HG03521 (cell line): Measurements from ENCODE around the gene NUP210L.
"Not testable (repeated sequence)": the region's sequence is repeated elsewhere in the genome, so short reads cannot be mapped to it uniquely, and the experiment has no call there.

Source experiments
- ATAC-seq: cut with Tn5 transposase; IDR thresholded peaks from one replicate; pipeline ENCODE4 v1.9.1; 2021; ENCODE audit warnings: mild to moderate bottlenecking, moderate library complexity; ENCODE audit not compliant: unreplicated experiment

The NUP210L gene

DNA sequence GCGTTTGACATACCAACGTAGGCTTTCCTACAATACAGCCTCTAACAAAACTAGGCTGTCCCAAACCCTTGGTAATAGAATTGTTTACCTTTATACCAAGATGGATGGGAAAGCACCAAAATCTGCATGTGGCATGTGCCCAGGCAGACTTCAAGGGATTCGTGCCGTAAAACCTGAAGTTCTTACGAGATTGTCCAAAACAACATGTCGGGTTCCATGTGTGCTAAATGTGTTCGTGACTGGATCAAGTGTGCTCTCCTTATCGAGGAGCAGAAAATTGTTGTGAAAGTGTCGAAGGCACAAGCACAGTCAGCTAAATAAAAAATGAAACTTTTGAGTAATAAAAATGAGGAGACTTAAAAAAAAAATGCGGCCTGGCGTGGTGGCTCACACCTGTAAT lies 159.2 kb downstream of the NUP210L start:
- ATAC-seq = no peak

- no peak for ATAC-seq
Measured at GRCh38 chr1:153995202-153995601, 159.7 kb downstream of the NUP210L start.

GRCh38 chr1:153991806-153992205 lies 163.1 kb downstream of the NUP210L start:
- ATAC-seq = no peak

- no peak for ATAC-seq
Measured at GRCh38 chr1:153991151-153991630, 163.7 kb downstream of the NUP210L start.

GRCh38 chr1:153990468-153991150 lies 164.3 kb downstream of the NUP210L start, which contains the start of gene RPS27:
Gene RPS27, plus strand, starts transcription at chr1:153990762. Its CDS starts 35 bp downstream, at chr1:153990797.
- ATAC-seq = peak; percentile 74

DNA sequence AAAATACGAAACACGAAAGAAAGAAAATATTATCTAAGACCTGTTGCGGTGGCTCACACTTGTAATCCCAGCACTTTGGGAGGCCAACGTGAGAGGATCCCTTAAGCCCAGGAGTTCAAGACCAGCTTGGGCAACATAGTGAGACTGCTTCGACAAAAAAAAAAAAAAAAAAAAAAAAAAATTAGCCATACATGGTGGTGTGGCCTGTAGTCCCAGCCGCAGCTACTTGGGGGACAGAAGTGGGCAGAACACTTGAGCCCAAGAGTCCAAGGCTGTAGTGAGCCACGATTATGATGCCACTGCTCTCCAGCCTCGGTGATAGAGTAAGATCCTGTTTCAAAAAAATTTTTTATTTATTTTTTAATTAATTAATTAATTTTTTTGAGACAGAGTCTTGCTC lies 167.3 kb downstream of the NUP210L start:
- ATAC-seq = no peak

DNA sequence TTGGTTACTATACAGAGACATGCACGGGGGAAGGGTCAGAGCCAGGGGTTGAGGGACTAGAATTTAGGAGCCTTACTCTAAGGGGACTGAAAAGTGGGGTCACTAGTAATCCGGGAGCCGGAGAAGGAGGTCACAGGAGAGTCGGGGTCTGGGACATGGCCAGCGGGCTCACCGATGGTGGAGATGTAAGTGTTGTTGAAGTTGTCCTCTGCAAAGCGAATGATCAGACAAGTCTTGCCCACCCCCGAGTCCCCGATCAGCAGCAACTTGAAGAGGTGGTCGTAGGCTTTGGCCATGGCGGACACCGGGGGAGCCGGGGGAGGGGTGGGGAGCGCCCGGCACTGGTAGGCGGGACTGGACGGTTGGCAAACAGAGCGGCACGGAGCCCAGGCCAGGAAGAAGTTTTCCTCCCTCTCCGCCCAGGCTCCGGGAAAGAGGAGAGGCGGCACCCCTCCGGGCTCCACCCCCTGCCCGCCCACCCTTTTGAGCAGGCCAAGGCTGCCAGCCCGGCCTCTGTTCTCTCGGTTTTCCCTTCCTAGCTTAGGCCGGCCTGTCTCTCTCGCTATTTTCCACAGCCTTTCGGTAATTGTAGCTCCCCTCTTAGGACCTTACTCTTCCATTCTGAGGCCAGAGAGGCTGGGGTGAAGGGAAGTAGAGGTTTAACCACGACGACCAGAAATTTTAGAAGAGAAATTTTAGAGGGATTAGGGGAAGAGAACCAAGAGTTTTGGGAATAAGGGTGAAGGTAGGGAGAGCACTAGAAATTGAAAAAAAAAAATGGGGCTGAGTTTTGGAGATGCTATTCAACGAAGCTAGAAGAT lies 168.7 kb downstream of the NUP210L start, which contains the start of gene RAB13:
TSS of gene RAB13 (minus strand) at position 399 of the 821 bp plus-strand sequence. CDS start at position 296, 103 bp downstream.
- ATAC-seq = no peak

DNA sequence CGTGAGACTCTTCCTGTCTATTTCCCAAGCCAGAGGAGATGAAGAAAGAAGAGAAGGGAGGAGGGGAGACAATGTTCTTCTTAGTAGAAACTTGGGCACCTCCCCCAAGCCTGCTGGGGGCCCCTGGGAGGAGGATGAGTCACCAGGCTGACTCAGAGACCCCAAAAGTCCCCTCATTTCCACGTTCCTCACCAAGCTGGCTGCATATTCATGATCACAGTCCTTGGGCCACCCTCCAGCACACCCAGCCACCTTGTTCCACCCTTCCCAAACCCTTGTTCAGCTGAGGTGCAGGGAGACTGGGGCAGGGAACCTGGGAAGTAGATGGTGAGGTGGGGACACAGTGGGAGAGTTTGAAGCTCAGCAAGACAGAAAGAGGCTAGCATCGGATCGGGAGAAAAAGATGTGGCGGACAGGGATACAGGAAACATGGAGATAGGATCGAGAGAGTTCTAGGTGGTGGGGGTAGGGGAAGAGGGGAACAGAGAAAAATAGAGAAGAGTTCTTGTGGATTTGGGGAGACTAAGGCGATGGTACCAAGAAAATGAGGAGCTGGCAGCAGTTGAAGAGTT lies 169.4 kb downstream of the NUP210L start:
- ATAC-seq = no peak

GRCh38 chr1:153984123-153984894 lies 170.6 kb downstream of the NUP210L start:
- ATAC-seq = no peak

GRCh38 chr1:153981735-153982134 lies 173.1 kb downstream of the NUP210L start:
- not testable (repeated sequence) for ATAC-seq

GRCh38 chr1:153979091-153979490 lies 175.8 kb downstream of the NUP210L start:
- not testable (repeated sequence) for ATAC-seq

GRCh38 chr1:153978274-153978909 lies 176.5 kb downstream of the NUP210L start:
- no peak for ATAC-seq

DNA sequence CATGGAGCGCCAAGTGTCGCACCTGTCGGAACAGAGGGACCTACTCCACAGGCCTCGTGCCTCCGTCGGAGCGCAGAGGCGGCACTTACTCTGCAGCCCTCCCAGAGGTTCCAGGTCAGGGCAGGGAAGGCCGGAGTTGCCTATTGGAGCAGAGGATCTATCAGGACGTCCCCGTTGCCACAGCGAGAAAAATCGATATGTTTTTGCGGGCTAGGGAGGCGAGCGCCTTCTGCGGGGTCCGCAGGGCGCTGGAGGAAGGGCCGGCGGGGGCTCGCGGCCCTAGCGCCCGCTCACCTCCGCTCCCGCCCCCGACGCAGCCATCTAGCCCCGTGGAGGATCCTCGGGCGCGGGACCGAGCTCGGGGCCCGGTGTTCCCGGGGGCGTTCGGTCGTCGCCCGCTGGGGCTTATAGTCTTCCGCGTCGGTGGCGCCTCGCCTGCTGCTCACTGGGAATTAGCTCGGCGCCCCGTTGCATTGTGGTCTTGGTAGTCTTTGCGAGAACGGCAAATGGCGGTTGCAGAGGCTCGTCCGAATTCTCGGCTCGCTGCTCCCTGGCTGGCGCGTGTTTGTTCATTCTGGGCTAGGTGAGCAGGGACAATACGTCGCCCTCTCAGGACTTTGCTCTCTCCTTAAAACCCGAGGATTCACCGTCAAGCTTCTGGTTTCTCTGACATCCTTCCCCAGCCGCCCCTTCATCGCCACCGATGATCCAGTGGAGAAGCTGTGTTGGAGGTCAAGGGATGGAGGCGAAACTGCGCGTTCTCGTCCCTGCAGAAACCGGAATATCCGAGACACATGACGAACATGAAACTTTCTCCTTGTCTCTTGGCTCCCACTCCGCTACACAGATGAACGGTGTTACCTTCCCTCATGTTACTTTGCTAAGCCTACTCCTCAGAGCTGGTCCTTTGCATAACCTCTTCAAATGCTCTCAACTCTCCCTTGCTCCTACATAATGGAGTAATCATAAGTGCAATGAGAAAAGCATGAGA lies 177.3 kb downstream of the NUP210L start, which contains the start of gene JTB:
TSS of gene JTB (minus strand) at position 425 of the 991 bp plus-strand sequence. CDS start at position 3, 422 bp downstream.
- ATAC-seq = peak; percentile 82

GRCh38 chr1:153976819-153977249 lies 178.0 kb downstream of the NUP210L start:
- no peak for ATAC-seq

DNA sequence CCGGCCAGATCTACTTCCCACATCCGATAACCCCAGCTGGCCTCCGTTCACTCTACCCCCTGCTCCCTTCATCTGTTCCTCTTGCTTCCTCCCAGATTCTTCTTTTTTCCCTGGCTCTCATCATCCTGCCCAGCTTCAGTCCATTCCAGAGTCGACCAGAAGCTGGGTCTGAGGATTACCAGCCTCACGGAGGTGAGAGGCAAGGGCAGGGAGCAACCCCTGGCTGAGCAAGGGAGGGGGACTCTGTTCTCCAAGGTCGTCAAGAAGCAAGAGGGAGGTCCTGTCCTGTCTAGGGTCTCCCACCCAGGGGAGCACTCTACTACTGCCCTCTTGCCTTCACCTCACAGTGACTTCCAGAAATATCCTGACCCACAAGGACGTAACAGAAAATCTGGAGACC lies 181.3 kb downstream of the NUP210L start:
- ATAC-seq = no peak

GRCh38 chr1:153973071-153973470 lies 181.8 kb downstream of the NUP210L start:
- no peak for ATAC-seq

DNA sequence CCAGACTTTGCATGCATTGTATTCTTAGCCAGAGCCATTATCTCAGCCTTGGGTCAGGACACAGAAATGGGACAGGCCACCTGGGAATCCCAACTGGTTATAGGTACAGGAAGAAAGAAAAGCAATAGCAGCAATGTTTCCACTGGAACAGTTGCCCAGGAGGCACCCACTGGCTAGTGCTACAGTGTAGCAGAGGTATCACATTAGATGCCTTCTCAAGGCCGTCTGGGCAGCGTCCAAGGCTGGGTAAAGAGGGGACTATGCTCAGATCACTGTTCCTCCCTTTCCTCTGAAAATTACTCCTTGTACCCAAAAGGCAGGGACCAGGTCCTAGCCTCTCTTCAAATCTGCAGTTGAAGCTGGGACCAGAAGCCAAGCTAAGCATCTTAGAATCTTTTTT lies 184.5 kb downstream of the NUP210L start:
- no peak for ATAC-seq

DNA sequence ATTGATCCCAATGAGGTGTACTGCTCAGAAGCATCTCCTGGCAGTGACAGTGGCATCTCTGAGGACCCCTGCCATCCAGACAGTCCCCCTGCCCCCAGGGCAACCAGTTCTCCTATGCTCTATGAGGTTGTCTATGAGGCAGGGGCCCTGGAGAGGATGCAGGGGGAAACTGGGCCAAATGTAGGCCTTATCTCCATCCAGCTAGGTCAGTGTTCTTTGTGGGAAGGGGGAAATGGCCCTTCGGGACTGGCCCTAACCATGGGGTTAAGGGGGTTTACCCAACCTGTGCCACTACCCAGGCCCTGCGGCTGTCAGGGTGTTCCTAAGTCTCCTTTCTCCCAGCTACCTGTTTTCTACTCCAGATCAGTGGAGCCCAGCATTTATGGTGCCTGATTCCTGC lies 185.9 kb downstream of the NUP210L start:
- no peak for ATAC-seq

- no peak for ATAC-seq
Measured at GRCh38 chr1:153968408-153968807, 186.5 kb downstream of the NUP210L start.
